Mesothelial cell of epicardium (in vitro differentiated cells): ENCODE measurements around the gene GALNT2. TPM values are rescaled to one million over a fixed set of nuclear protein-coding genes. Genes with fewer than 3 reads are reported as not detected.

ENCODE experiments used
- DNase-seq, 2 experiments: peaks; one replicate each; pipeline ENCODE4 v3.0.0; 2021; ENCODE audit warnings: low spot score in 2 of 2; ENCODE audit not compliant: unreplicated experiment in 2 of 2
- H3K27ac Mint-ChIP-seq: 2 replicates; pipeline ENCODE4 v1.8.0; 2021; ENCODE audit warnings: mixed read lengths
- H3K27me3 Mint-ChIP-seq: 2 replicates; pipeline ENCODE4 v1.8.0; 2021; ENCODE audit warnings: low read depth, mixed read lengths
- H3K36me3 Mint-ChIP-seq: 2 replicates; pipeline ENCODE4 v1.8.0; 2021; ENCODE audit warnings: mixed read lengths
- H3K4me1 Mint-ChIP-seq: 2 replicates; pipeline ENCODE4 v1.8.0; 2021; ENCODE audit warnings: mixed read lengths
- H3K4me3 Mint-ChIP-seq: 2 replicates; pipeline ENCODE4 v1.8.0; 2021; ENCODE audit warnings: mild to moderate bottlenecking, moderate library complexity, mixed read lengths
- H3K9me3 Mint-ChIP-seq: 2 replicates; pipeline ENCODE4 v1.8.0; 2021; ENCODE audit warnings: mixed read lengths
- CTCF ChIP-seq: fragments of 200-600 bp; sonication (generic); IDR thresholded peaks from one replicate; pipeline ENCODE4 v1.5.0; 2021; ENCODE audit warnings: antibody characterized with exemption; ENCODE audit not compliant: unreplicated experiment
- total RNA-seq: library from RNA; stranded (reverse); gene quantifications from 3 replicates; pipeline ENCODE4 v1.2.1, GENCODE V29; 2021

The GALNT2 gene
- total RNA-seq, 1 donor from 2014 or later: 48.3 TPM

GRCh38 chr1:230109066-230109465 lies 42.0 kb downstream of the GALNT2 start:
- H3K27ac Mint-ChIP-seq: no peak overlapping the region
- TF ChIP-seq CTCF: no peak

GRCh38 chr1:230109895-230110667 lies 43.0 kb downstream of the GALNT2 start:
- no peak for DNase-seq
- H3K9me3 Mint-ChIP-seq: no peaks in the 10 kb centered on the region
- no peak overlapping the region for H3K4me3 Mint-ChIP-seq
- no peaks in the 10 kb centered on the region for H3K36me3 Mint-ChIP-seq
- H3K27me3 Mint-ChIP-seq: no peaks in the 10 kb centered on the region
- peaks cover 34% of the 10 kb centered on the region for H3K4me1 Mint-ChIP-seq
- no peak for TF ChIP-seq CTCF
- H3K27ac Mint-ChIP-seq: no peak overlapping the region

More at GRCh38 chr1:230109066-230109465, 42.0 kb downstream of the GALNT2 start:
- DNase-seq: no peak
- Mint-ChIP-seq H3K4me3 (no peak overlapping the region), H3K9me3 (no peaks in the 10 kb centered on the region), H3K36me3 (no peaks in the 10 kb centered on the region), H3K27me3 (no peaks in the 10 kb centered on the region), H3K4me1 (peaks cover 40% of the 10 kb centered on the region)

- Mint-ChIP-seq H3K4me1 (peaks cover 30% of the 10 kb centered on the region), H3K27me3 (no peaks in the 10 kb centered on the region), H3K36me3 (peaks cover 2% of the 10 kb centered on the region), H3K4me3 (no peak overlapping the region), H3K27ac (no peak overlapping the region), H3K9me3 (no peaks in the 10 kb centered on the region)
- no peak for TF ChIP-seq CTCF
- no peak for DNase-seq
Observed at GRCh38 chr1:230110971-230111370, 43.9 kb downstream of the GALNT2 start.

- Mint-ChIP-seq H3K4me3 (no peak overlapping the region), H3K27ac (no peak overlapping the region), H3K36me3 (peaks cover 3% of the 10 kb centered on the region), H3K4me1 (peaks cover 25% of the 10 kb centered on the region), H3K9me3 (no peaks in the 10 kb centered on the region), H3K27me3 (no peaks in the 10 kb centered on the region)
- TF ChIP-seq CTCF: no peak
- DNase-seq: no peak
Observed at GRCh38 chr1:230112131-230112701, 45.2 kb downstream of the GALNT2 start.

GRCh38 chr1:230112782-230113181 lies 45.7 kb downstream of the GALNT2 start:
- no peaks in the 10 kb centered on the region for H3K27me3 Mint-ChIP-seq
- TF ChIP-seq CTCF: no peak
- peaks cover 3% of the 10 kb centered on the region for H3K36me3 Mint-ChIP-seq
- H3K4me1 Mint-ChIP-seq: peaks cover 24% of the 10 kb centered on the region
- no peak overlapping the region for H3K4me3 Mint-ChIP-seq
- no peaks in the 10 kb centered on the region for H3K9me3 Mint-ChIP-seq
- no peak overlapping the region for H3K27ac Mint-ChIP-seq
- no peak for DNase-seq
